Kidney (tissue), 14 donors: ENCODE measurements around the gene ARMC12. TPM values are rescaled to one million over a fixed set of nuclear protein-coding genes. Genes with fewer than 3 reads are reported as not detected.

ENCODE experiments used
- DNase-seq, 5 donors: peaks; one replicate each; pipeline ENCODE4 v3.0.0-alpha.2; 2013 to 2020
- FAIRE-seq: peaks from 2 replicates; lab custom pipeline; 2012; peaks lifted over from hg19 to GRCh38; lab: Jason Lieb, UNC
- H3K27ac ChIP-seq, 2 donors: one replicate each; pipeline ENCODE4 v1.7.0; 2013; ENCODE audit warnings: low read depth in 2 of 2, low read length in 2 of 2, inconsistent platforms in 1 of 2
- H3K27me3 ChIP-seq: one replicate; pipeline ENCODE4 v1.7.1; 2013; ENCODE audit warnings: low read length, inconsistent platforms; ENCODE audit not compliant: control insufficient read depth, insufficient read depth
- H3K36me3 ChIP-seq, 3 donors: one replicate each; pipeline versions ENCODE4 v1.7.0 to v1.7.1; 2013; ENCODE audit warnings: low read length in 3 of 3, control low read depth in 1 of 3, inconsistent platforms in 1 of 3; ENCODE audit not compliant: insufficient read depth in 3 of 3, control insufficient read depth in 2 of 3
- H3K4me1 ChIP-seq, 3 donors: one replicate each; pipeline versions ENCODE4 v1.7.0 to v1.7.1; 2013; ENCODE audit warnings: low read length in 3 of 3, inconsistent platforms in 1 of 3, low read depth in 1 of 3; ENCODE audit not compliant: control insufficient read depth in 2 of 3, insufficient read depth in 2 of 3
- H3K4me3 ChIP-seq, 3 donors: one replicate each; pipeline versions ENCODE4 v1.7.0 to v1.8.1; 2013; ENCODE audit warnings: low read length in 3 of 3, control low read depth in 1 of 3, inconsistent platforms in 1 of 3
- H3K9ac ChIP-seq, 3 donors: one replicate each; pipeline versions ENCODE4 v1.7.0 to v1.7.1; 2013; ENCODE audit warnings: low read length in 3 of 3, control low read depth in 1 of 3, inconsistent platforms in 1 of 3
- H3K9me3 ChIP-seq, 3 donors: one replicate each; pipeline versions ENCODE4 v1.7.0 to v1.7.1; 2013; ENCODE audit warnings: low read length in 3 of 3, control low read depth in 1 of 3, inconsistent platforms in 1 of 3; ENCODE audit not compliant: control insufficient read depth in 2 of 3, insufficient read depth in 1 of 3
- intact Hi-C: fragments of 100-400 bp; cut with DNase I; formaldehyde crosslinking; loops from one replicate; pipeline ENCODE4 v1.11.1; 2022
- polyA plus RNA-seq: library from polyadenylated mRNA; stranded (reverse); fragments of 350-450 nt; fragmentation: Illumina TruSeq; extraction: RNeasy Lipid Tissue Mini Kit (QIAGEN cat#74804); gene quantifications from one replicate; pipeline ENCODE4 v1.2.3, GENCODE V29; 2014; ENCODE audit warnings: low read depth, low replicate concordance; ENCODE audit not compliant: insufficient read depth
- total RNA-seq: library from RNA; stranded (reverse); fragmentation: NEBNext Ultra II Directional; extraction: Animal tissue kit (Norgen Biotek cat#: 25700); gene quantifications from one replicate; pipeline ENCODE4 v1.2.1, GENCODE V29; 2021
- TF ChIP-seq, protein P1 (sequence below): IDR thresholded peaks from 3 replicates; pipeline ENCODE4 v1.5.1; 2012; ENCODE audit warnings: mild to moderate bottlenecking, moderate library complexity, borderline replicate concordance; ENCODE audit not compliant: insufficient read depth; ENCODE audit errors: extremely low read depth
- donor health status: control.
- donor health status: control.
- donor health status: control.
- donor health status: control.
- donor health status: control.
- donor health status: DM: yes; HTN: yes; CAD: no.
- donor health status: Normal renal cell carcinoma (clear cell type).

The ARMC12 gene
- total and polyA plus RNA-seq, 2 donors from 2014 or later, result 0.47 to 0.69 TPM

DNA sequence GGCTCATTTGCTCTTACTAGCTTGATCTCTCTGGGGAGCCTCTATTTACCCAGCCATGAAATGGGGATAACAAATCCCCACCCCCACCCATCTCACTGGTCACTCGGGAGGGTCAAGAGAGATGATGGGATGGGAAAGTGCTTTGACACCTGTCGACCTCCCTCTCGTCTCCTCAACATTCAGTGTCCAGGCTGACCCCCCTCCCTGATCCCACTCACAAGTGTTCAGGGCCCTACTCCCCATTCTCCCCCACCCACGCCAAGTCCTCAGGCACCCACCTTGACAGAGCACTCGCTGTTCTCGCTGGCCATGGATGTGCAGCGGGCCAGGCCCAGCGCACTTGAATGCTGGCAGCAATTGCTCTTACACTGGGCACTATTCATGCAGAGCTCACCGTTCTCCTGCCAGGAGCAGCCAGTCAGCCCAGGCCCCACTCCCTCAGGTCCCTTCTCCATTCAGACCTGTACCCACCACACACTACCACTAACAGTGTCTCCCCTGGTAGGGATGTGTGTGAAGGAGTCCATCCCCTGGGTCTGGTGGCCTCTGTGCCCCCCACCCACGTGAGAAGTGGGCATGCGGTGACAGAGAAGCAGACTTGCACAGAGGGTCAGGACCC lies 58.7 kb downstream of the ARMC12 start:
- Histone ChIP-seq H3K4me1 (no peaks in the 10 kb centered on the region), H3K27ac (no peak overlapping the region), H3K4me3 (no peak overlapping the region), H3K9ac (no peak overlapping the region), H3K36me3 (no peaks in the 10 kb centered on the region), H3K9me3 (no peaks in the 10 kb centered on the region), H3K27me3 (no peaks in the 10 kb centered on the region)
- FAIRE-seq, result no peak
- no peak for DNase-seq
- TF ChIP-seq, protein P1, sequence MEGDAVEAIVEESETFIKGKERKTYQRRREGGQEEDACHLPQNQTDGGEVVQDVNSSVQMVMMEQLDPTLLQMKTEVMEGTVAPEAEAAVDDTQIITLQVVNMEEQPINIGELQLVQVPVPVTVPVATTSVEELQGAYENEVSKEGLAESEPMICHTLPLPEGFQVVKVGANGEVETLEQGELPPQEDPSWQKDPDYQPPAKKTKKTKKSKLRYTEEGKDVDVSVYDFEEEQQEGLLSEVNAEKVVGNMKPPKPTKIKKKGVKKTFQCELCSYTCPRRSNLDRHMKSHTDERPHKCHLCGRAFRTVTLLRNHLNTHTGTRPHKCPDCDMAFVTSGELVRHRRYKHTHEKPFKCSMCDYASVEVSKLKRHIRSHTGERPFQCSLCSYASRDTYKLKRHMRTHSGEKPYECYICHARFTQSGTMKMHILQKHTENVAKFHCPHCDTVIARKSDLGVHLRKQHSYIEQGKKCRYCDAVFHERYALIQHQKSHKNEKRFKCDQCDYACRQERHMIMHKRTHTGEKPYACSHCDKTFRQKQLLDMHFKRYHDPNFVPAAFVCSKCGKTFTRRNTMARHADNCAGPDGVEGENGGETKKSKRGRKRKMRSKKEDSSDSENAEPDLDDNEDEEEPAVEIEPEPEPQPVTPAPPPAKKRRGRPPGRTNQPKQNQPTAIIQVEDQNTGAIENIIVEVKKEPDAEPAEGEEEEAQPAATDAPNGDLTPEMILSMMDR, result no peak
- intact Hi-C loops, result no loop called here

DNA sequence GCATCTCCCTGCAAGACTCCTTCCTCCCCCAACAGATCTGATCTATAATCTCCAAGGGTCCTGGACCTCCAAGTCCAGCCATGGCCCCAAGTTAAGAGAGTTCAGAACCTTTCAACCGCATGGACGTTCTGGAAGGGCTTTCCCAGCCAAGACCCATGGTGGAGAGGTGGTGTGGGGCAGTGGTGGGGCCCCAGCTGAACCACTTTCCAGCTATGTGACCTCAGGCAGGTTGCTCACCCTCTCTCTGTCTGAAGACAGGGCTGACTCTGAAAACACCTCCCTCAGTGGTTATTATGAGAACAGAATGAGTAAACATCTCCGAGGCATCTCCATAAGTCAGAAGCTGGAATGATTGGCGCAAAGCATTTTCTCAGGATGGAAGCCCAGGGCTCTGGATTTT lies 59.4 kb downstream of the ARMC12 start:
- Histone ChIP-seq H3K27me3 (no peaks in the 10 kb centered on the region), H3K4me1 (no peaks in the 10 kb centered on the region), H3K36me3 (no peaks in the 10 kb centered on the region), H3K9ac (no peak overlapping the region), H3K4me3 (no peak overlapping the region), H3K9me3 (no peaks in the 10 kb centered on the region), H3K27ac (no peak overlapping the region)
- TF ChIP-seq, protein P1, result no peak
- no peak for FAIRE-seq
- no peak for DNase-seq
- intact Hi-C loops, result no loop called here

GRCh38 chr6:35797837-35798526 lies 61.1 kb downstream of the ARMC12 start:
- H3K27ac ChIP-seq, result no peak overlapping the region

More at GRCh38 chr6:35797837-35798526, 61.1 kb downstream of the ARMC12 start:
- Histone ChIP-seq H3K27me3 (no peaks in the 10 kb centered on the region), H3K4me3 (no peak overlapping the region), H3K36me3 (no peaks in the 10 kb centered on the region), H3K9ac (no peak overlapping the region), H3K4me1 (no peaks in the 10 kb centered on the region), H3K9me3 (no peaks in the 10 kb centered on the region)
- TF ChIP-seq, protein P1, result no peak
- FAIRE-seq (no peak), DNase-seq (no peak)
- intact Hi-C loops, result no loop called here

Other genes with a start within 250 kb of the ARMC12 start
- 18.0 TPM for gene TEAD3, start 240.0 kb upstream of the ARMC12 start, total RNA-seq
- 11.3 TPM for gene TEAD3, start 240.0 kb upstream of the ARMC12 start, polyA plus RNA-seq
- gene TULP1, start 224.1 kb upstream of the ARMC12 start, total RNA-seq, result not detected
- not detected for gene TULP1, start 224.1 kb upstream of the ARMC12 start, polyA plus RNA-seq
- 267 TPM for gene FKBP5, start 48.1 kb upstream of the ARMC12 start, total RNA-seq
- gene FKBP5, start 48.1 kb upstream of the ARMC12 start, polyA plus RNA-seq, result 45.6 TPM
- not detected for gene CLPSL2, start 39.6 kb downstream of the ARMC12 start, total RNA-seq
- not detected for gene CLPSL2, start 39.6 kb downstream of the ARMC12 start, polyA plus RNA-seq
- gene CLPSL1, start 44.0 kb downstream of the ARMC12 start, total RNA-seq, result not detected
- not detected for gene CLPSL1, start 44.0 kb downstream of the ARMC12 start, polyA plus RNA-seq
- not detected for gene CLPS, start 60.3 kb downstream of the ARMC12 start, total RNA-seq
- not detected for gene CLPS, start 60.3 kb downstream of the ARMC12 start, polyA plus RNA-seq
- gene LHFPL5, start 68.3 kb downstream of the ARMC12 start, total RNA-seq, result 0.47 TPM
- gene LHFPL5, start 68.3 kb downstream of the ARMC12 start, polyA plus RNA-seq, result not detected
- 35.3 TPM for gene SRPK1, start 184.1 kb downstream of the ARMC12 start, total RNA-seq
- 12.2 TPM for gene SRPK1, start 184.1 kb downstream of the ARMC12 start, polyA plus RNA-seq